ENCODE measurements around the gene FAM174A.

Gene FAM174A

DNA sequence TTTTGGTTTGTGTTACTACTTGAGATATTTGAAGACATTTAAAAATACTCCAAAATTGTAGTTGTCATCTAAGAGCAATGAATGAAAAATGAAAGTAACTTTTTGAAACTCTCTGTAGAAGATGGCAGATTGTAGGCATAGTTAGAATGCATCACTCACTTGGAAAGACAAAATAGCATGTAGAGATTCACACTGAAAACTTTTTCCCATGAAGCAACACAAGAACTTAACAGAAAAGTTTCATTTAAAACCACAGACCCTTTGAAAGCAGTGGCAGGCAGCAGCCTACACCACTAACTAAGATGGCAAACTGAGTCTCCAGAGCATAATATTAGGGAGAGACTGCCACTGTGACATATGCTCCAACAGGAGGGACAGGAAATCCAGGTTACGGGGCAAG lies 18.9 kb upstream of the FAM174A start:
- ChIA-PET POLR2A (no interaction called here), CTCF (no interaction called here)
- TF ChIP-seq FOXM1 (IDR thresholded peaks at IDR 0.05; ENCODE audit: borderline replicate concordance) (no peak), TARDBP (IDR thresholded peaks at IDR 0.05) (no peak), L3MBTL2 (conservative IDR thresholded peaks at IDR 0.05) (no peak), HDGF (IDR thresholded peaks at IDR 0.05; ENCODE audit: borderline replicate concordance) (no peak), CTBP1 (IDR thresholded peaks at IDR 0.05; ENCODE audit: borderline replicate concordance) (no peak)
- TF ChIP-seq, protein P1, sequence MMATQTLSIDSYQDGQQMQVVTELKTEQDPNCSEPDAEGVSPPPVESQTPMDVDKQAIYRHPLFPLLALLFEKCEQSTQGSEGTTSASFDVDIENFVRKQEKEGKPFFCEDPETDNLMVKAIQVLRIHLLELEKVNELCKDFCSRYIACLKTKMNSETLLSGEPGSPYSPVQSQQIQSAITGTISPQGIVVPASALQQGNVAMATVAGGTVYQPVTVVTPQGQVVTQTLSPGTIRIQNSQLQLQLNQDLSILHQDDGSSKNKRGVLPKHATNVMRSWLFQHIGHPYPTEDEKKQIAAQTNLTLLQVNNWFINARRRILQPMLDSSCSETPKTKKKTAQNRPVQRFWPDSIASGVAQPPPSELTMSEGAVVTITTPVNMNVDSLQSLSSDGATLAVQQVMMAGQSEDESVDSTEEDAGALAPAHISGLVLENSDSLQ (IDR thresholded peaks at IDR 0.05): no peak
- no peak for DNase-seq (ENCODE audit: extremely low spot score)

DNA sequence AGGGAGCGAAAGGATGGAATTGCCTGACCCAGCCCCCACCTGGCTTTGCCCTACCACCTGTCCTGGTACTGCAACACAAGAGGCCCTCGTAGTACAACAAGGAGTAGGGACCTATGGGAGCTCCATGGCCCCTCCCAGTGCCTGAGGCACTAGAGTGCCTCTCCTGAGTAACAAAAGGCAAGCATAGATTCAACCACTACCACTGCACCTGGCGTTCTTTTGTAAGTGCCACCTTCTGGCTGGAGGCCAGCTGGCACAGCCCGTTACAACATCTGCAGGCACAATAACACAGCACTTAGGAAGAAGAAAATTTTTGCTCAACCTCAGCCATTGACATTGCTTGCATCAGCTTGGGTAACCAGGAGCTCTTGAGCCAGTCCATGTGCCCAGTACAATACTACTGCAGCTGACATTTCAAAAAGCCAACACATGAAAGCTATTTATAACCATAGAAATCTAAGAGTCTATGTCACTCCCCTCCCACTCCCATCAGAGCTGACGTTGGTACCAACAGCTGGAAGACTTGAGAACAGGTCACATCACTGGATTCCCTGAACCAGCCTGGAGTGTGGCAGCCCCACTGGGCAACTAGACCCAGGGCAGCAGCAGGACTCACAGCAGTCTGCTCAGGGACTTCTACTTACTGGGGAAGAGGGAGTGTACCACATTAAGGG lies 17.7 kb upstream of the FAM174A start:
- ChIA-PET CTCF (no interaction called here), POLR2A (no interaction called here)
- TF ChIP-seq LEF1 (IDR thresholded peaks at IDR 0.05; ENCODE audit: borderline replicate concordance) (no peak), ARNT (IDR thresholded peaks at IDR 0.05) (no peak), NFRKB (IDR thresholded peaks at IDR 0.05) (no peak), BHLHE40 (IDR thresholded peaks at IDR 0.05; ENCODE audit: borderline replicate concordance) (no peak), FOXA1 (IDR thresholded peaks at IDR 0.05) (no peak), SP1 (IDR thresholded peaks at IDR 0.05) (no peak)
- no peak for DNase-seq (ENCODE audit: extremely low spot score)

DNA sequence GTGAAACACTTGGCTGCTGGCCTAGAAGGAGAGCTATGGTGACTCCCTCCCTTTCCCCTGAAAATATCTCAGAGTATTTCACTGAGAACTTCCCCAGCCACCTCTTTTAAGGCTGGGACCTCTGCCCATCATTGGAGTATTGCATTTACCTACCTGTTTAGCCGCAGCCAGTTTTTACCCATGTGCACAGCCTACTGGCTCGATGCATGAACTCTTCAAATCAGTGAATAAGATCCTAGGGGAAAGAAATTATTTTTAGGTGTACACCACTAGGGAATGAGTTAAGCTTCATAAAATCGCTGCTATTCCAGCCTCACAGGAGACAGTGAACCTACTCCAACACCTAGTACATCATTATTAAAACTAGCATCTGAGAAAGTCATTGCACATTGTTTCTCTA lies 16.8 kb upstream of the FAM174A start:
- POLR2A ChIA-PET: no interaction called here
- CTCF ChIA-PET: no interaction called here
- DNase-seq (ENCODE audit: extremely low spot score): peak; percentile 13
- no peak for TF ChIP-seq FOXA1 (IDR thresholded peaks at IDR 0.05)
- no peak for TF ChIP-seq SUZ12 (IDR thresholded peaks at IDR 0.05)
- no peak for TF ChIP-seq TARDBP (IDR thresholded peaks at IDR 0.05)
- TF ChIP-seq NFRKB (IDR thresholded peaks at IDR 0.05): no peak

DNA sequence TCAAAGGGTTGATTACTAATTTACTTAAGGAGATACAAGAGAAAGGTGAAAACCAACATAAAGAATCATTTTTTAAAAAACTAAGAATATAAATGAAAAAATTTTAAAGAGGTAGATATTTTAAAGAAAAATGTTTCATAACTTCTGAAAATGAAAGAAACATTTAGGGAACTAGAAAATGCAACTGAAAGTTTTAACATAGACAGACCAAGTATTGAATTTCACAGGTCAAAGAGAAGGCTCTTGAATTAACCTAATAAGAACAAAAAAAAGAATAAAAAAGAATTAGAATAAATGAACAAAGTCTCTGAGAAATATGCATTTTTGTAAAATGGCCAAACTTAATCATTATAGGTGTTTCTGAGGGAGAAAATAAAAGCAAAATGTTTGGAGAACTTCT lies 16.1 kb upstream of the FAM174A start:
- POLR2A ChIA-PET: no interaction called here
- no peak for DNase-seq (ENCODE audit: extremely low spot score)
- CTCF ChIA-PET: no interaction called here
- TF ChIP-seq TARDBP (IDR thresholded peaks at IDR 0.05) (no peak), ELF4 (IDR thresholded peaks at IDR 0.05) (no peak), FOXM1 (IDR thresholded peaks at IDR 0.05; ENCODE audit: borderline replicate concordance) (no peak)
- TF ChIP-seq, protein P1 (IDR thresholded peaks at IDR 0.05): no peak

DNA sequence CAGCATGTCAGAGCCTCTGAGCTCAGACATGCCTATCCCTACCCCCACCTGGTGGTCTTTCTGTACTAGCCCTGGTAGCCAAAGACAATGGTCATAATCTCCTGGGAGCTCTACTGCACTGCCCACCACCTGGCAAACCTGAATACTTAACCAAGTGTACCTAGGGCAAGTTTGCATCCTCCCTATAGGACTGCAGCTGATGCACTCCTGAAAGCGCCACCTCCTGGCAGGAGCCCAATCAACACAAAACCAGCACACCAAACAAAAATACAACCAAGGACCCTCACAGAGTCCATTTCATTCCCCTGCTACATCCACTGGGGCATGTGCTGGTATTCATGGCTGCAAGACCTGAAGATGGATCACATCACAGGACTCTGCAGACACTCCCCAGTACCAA lies 14.8 kb upstream of the FAM174A start:
- POLR2A ChIA-PET: no interaction called here
- TF ChIP-seq ZNF384 (IDR thresholded peaks at IDR 0.05) (no peak), FOXA1 (IDR thresholded peaks at IDR 0.05) (no peak), TARDBP (IDR thresholded peaks at IDR 0.05) (no peak), L3MBTL2 (conservative IDR thresholded peaks at IDR 0.05) (no peak), ARNT (IDR thresholded peaks at IDR 0.05) (no peak), BHLHE40 (IDR thresholded peaks at IDR 0.05; ENCODE audit: borderline replicate concordance) (no peak), FOXM1 (IDR thresholded peaks at IDR 0.05; ENCODE audit: borderline replicate concordance) (no peak), HDGF (IDR thresholded peaks at IDR 0.05; ENCODE audit: borderline replicate concordance) (no peak), SP1 (IDR thresholded peaks at IDR 0.05) (no peak)
- TF ChIP-seq, protein P1 (IDR thresholded peaks at IDR 0.05): no peak
- no peak for DNase-seq (ENCODE audit: extremely low spot score)
- CTCF ChIA-PET: no interaction called here

DNA sequence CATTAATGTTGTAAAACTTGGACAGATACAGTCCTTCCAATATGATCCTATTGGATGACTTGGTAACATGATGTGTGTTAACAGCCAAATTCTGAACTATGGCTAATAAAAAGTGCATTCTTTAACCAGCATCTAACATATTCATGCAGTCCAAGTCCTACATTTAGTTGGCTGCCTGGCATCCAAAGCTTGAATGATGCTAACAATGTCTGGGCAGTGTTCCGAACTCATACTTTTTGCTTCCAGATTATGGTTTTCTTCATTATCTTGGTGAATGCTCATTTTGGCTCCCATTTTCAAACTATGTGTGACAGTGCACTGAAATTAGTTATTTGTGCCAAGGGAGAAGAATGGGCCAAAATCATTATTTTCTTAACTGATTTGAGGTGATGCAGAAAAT lies 2.8 kb downstream of the FAM174A start:
- POLR2A ChIA-PET: no interaction called here
- no peak for TF ChIP-seq CTBP1 (IDR thresholded peaks at IDR 0.05; ENCODE audit: borderline replicate concordance)
- CTCF ChIA-PET: no interaction called here
- DNase-seq (ENCODE audit: extremely low spot score): no peak

DNA sequence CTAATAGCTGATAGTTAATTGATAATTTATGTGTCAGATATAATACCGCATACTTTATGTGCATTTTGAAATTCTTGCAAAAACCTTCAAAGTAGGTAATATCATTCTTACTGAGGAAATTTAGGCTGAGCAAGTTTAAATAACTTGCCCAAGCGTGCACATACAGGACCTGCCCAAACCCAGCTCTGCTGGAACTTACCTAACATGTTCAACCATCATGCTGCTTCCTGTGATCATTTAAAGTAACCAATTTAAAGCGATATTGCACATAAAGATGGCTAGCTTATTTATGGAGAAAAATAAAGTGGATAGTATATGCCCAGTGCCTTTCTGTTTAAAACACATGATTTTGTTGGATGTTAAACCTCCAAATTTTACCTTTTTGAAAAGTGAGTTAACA lies 4.3 kb downstream of the FAM174A start:
- TF ChIP-seq L3MBTL2 (conservative IDR thresholded peaks at IDR 0.05) (no peak), HDGF (IDR thresholded peaks at IDR 0.05; ENCODE audit: borderline replicate concordance) (no peak), CTBP1 (IDR thresholded peaks at IDR 0.05; ENCODE audit: borderline replicate concordance) (no peak), BHLHE40 (IDR thresholded peaks at IDR 0.05; ENCODE audit: borderline replicate concordance) (no peak), NFRKB (IDR thresholded peaks at IDR 0.05) (no peak), SUZ12 (IDR thresholded peaks at IDR 0.05) (no peak), ELF4 (IDR thresholded peaks at IDR 0.05) (no peak), ARNT (IDR thresholded peaks at IDR 0.05) (no peak), FOXK2 (IDR thresholded peaks at IDR 0.05) (no peak), FOXM1 (IDR thresholded peaks at IDR 0.05; ENCODE audit: borderline replicate concordance) (no peak), ZNF384 (IDR thresholded peaks at IDR 0.05) (no peak), FOXA1 (IDR thresholded peaks at IDR 0.05) (no peak)
- TF ChIP-seq, protein P1 (IDR thresholded peaks at IDR 0.05): no peak
- POLR2A ChIA-PET: no interaction called here
- no peak for DNase-seq (ENCODE audit: extremely low spot score)
- CTCF ChIA-PET: no interaction called here

Data from HEK293T (cell line).